Kidney (tissue), 14 donors: ENCODE results near the gene MTCL1. TPM values are rescaled to one million over a fixed set of nuclear protein-coding genes. Genes with fewer than 3 reads are reported as not detected.
A peak's percentile ranks its signal among the peaks of the same experiment; 100 is the strongest.

Experiments
- DNase-seq, 5 donors: peaks; one replicate each; pipeline ENCODE4 v3.0.0-alpha.2; 2013 to 2020
- FAIRE-seq: peaks from 2 replicates; lab custom pipeline; 2012; peaks lifted over from hg19 to GRCh38; lab: Jason Lieb, UNC
- H3K27ac ChIP-seq, 2 donors: one replicate each; pipeline ENCODE4 v1.7.0; 2013; ENCODE audit warnings: low read depth in 2 of 2, low read length in 2 of 2, inconsistent platforms in 1 of 2
- H3K27me3 ChIP-seq: one replicate; pipeline ENCODE4 v1.7.1; 2013; ENCODE audit warnings: low read length, inconsistent platforms; ENCODE audit not compliant: control insufficient read depth, insufficient read depth
- H3K36me3 ChIP-seq, 3 donors: one replicate each; pipeline versions ENCODE4 v1.7.0 to v1.7.1; 2013; ENCODE audit warnings: low read length in 3 of 3, control low read depth in 1 of 3, inconsistent platforms in 1 of 3; ENCODE audit not compliant: insufficient read depth in 3 of 3, control insufficient read depth in 2 of 3
- H3K4me1 ChIP-seq, 3 donors: one replicate each; pipeline versions ENCODE4 v1.7.0 to v1.7.1; 2013; ENCODE audit warnings: low read length in 3 of 3, inconsistent platforms in 1 of 3, low read depth in 1 of 3; ENCODE audit not compliant: control insufficient read depth in 2 of 3, insufficient read depth in 2 of 3
- H3K4me3 ChIP-seq, 3 donors: one replicate each; pipeline versions ENCODE4 v1.7.0 to v1.8.1; 2013; ENCODE audit warnings: low read length in 3 of 3, control low read depth in 1 of 3, inconsistent platforms in 1 of 3
- H3K9ac ChIP-seq, 3 donors: one replicate each; pipeline versions ENCODE4 v1.7.0 to v1.7.1; 2013; ENCODE audit warnings: low read length in 3 of 3, control low read depth in 1 of 3, inconsistent platforms in 1 of 3
- H3K9me3 ChIP-seq, 3 donors: one replicate each; pipeline versions ENCODE4 v1.7.0 to v1.7.1; 2013; ENCODE audit warnings: low read length in 3 of 3, control low read depth in 1 of 3, inconsistent platforms in 1 of 3; ENCODE audit not compliant: control insufficient read depth in 2 of 3, insufficient read depth in 1 of 3
- intact Hi-C: fragments of 100-400 bp; cut with DNase I; formaldehyde crosslinking; loops from one replicate; pipeline ENCODE4 v1.11.1; 2022
- polyA plus RNA-seq: library from polyadenylated mRNA; stranded (reverse); fragments of 350-450 nt; fragmentation: Illumina TruSeq; extraction: RNeasy Lipid Tissue Mini Kit (QIAGEN cat#74804); gene quantifications from one replicate; pipeline ENCODE4 v1.2.3, GENCODE V29; 2014; ENCODE audit warnings: low read depth, low replicate concordance; ENCODE audit not compliant: insufficient read depth
- total RNA-seq: library from RNA; stranded (reverse); fragmentation: NEBNext Ultra II Directional; extraction: Animal tissue kit (Norgen Biotek cat#: 25700); gene quantifications from one replicate; pipeline ENCODE4 v1.2.1, GENCODE V29; 2021
- TF ChIP-seq, protein P1 (sequence below): IDR thresholded peaks from 3 replicates; pipeline ENCODE4 v1.5.1; 2012; ENCODE audit warnings: mild to moderate bottlenecking, moderate library complexity, borderline replicate concordance; ENCODE audit not compliant: insufficient read depth; ENCODE audit errors: extremely low read depth
- donor health status: control.
- donor health status: control.
- donor health status: control.
- donor health status: control.
- donor health status: control.
- donor health status: DM: yes; HTN: yes; CAD: no.
- donor health status: Normal renal cell carcinoma (clear cell type).

Gene MTCL1
- total and polyA plus RNA-seq, 2 donors from 2014 or later = 2.5 to 15.3 TPM

- Histone ChIP-seq H3K4me1 (peaks cover 0 to 4% (median 2%) of the 10 kb centered on the region in 3 donors), H3K27me3 (no peaks in the 10 kb centered on the region), H3K9ac (no peak overlapping the region), H3K27ac (peak overlapping the region; percentile 23 to 56), H3K4me3 (no peak overlapping the region), H3K36me3 (peaks cover 0 to 2% (median 0%) of the 10 kb centered on the region in 3 donors), H3K9me3 (no peaks in the 10 kb centered on the region)
- FAIRE-seq = no peak
- intact Hi-C loops = no loop called here
- TF ChIP-seq, protein P1, sequence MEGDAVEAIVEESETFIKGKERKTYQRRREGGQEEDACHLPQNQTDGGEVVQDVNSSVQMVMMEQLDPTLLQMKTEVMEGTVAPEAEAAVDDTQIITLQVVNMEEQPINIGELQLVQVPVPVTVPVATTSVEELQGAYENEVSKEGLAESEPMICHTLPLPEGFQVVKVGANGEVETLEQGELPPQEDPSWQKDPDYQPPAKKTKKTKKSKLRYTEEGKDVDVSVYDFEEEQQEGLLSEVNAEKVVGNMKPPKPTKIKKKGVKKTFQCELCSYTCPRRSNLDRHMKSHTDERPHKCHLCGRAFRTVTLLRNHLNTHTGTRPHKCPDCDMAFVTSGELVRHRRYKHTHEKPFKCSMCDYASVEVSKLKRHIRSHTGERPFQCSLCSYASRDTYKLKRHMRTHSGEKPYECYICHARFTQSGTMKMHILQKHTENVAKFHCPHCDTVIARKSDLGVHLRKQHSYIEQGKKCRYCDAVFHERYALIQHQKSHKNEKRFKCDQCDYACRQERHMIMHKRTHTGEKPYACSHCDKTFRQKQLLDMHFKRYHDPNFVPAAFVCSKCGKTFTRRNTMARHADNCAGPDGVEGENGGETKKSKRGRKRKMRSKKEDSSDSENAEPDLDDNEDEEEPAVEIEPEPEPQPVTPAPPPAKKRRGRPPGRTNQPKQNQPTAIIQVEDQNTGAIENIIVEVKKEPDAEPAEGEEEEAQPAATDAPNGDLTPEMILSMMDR = no peak
- DNase-seq = peak in 3 of 5 donors; percentile 39 to 69 (median 65)
Observed at GRCh38 chr18:8800445-8800844, 95.1 kb downstream of the MTCL1 start.

GRCh38 chr18:8800876-8801262, 95.5 kb downstream of the MTCL1 start:
- FAIRE-seq = no peak
- no peak for DNase-seq
- Histone ChIP-seq H3K27me3 (no peaks in the 10 kb centered on the region), H3K4me1 (peaks cover 0 to 6% (median 0%) of the 10 kb centered on the region in 3 donors), H3K9me3 (no peaks in the 10 kb centered on the region), H3K27ac (no peak overlapping the region), H3K9ac (no peak overlapping the region), H3K4me3 (no peak overlapping the region), H3K36me3 (peaks cover 0 to 2% (median 0%) of the 10 kb centered on the region in 3 donors)
- TF ChIP-seq, protein P1 = no peak
- intact Hi-C loops = no loop called here

DNA sequence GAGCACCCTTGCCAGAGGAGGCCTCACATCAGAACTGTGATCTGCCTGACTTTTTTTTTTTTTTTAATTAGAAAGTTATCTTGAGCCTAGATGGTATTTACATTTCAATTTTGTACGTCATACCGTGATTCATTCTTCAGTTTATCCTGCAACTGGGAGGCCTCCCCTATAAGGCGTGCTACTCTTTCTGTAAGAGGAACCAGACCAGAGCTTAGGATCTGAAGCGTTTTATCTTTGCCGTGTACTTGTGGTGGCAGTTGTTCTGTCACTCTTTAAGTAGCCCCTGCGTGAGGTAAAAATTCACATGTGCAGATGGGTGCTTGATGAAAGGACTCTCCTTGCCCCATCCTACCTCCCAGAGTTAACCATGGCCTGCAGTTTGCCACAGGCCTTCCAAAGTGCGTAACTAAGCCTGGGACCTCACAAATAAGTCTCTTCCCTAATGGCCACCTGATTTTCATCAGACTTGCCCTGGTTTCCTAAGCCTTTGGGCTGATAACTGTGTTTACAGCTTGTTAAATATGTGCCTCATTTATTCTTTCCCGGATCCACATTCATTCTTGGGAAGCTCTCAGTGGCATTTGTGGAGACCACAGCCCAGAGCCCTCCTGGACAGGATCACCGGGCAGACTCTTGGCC, 96.0 kb downstream of the MTCL1 start:
- DNase-seq (no peak), FAIRE-seq (no peak)
- no peaks in the 10 kb centered on the region for H3K9me3 ChIP-seq
- H3K9ac ChIP-seq = no peak overlapping the region
- no peak overlapping the region for H3K4me3 ChIP-seq
- H3K36me3 ChIP-seq = peaks cover 0 to 2% (median 0%) of the 10 kb centered on the region in 3 donors
- no peaks in the 10 kb centered on the region for H3K27me3 ChIP-seq
- intact Hi-C loops = no loop called here
- no peak overlapping the region for H3K27ac ChIP-seq
- TF ChIP-seq, protein P1 = no peak
- H3K4me1 ChIP-seq = peaks cover 0 to 6% (median 0%) of the 10 kb centered on the region in 3 donors
